HCT116 (cell line): ENCODE results near the gene MED15.

ENCODE experiments used
- EZH2 ChIP-seq: fragments of 200-600 bp; sonication (generic); IDR thresholded peaks from 2 replicates; pipeline ENCODE4 v1.6.1; 2017; ENCODE audit warnings: antibody characterized with exemption, mixed run types
- POLR2A ChIP-seq: IDR thresholded peaks from 2 replicates; pipeline ENCODE4 v1.7.0; 2011; ENCODE audit warnings: borderline replicate concordance; ENCODE audit not compliant: insufficient read depth, insufficient read length; ENCODE audit errors: extremely low read depth

DNA sequence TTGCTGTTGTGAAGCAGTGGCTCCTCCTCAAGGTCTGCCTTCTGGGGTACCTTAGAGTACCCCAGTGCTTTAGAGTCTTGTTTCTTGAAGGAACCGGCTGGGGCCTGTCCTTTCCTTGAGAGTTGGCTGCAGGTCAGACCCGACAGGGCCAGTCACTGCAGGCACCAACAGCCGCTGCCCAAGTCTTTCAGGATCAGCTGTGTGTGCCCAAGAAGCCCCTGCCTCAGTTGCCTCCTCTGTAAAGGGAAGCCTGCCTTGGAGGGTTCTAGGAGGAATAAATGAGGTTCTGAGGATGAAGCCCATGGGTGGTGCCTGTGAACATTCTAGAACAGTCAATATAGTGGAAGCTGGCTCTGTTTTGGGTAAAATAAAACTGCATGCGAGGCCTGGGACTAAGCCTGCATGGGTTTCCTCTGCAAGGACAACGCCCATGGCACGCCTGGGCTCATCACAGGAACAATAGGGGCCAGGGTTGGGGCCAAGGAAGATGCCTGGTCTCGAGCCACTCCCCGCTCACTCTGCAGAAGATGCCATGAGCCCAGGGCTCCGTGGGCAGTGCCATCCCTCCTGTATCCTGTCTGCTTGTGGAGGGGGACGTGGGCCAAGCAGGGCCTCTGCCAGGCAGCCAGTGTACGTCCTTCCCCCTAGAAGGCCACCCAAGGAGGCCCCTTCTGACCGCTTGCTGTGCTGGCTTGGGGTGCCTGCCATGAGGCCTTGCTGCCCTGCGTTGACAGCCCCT lies 81.6 kb downstream of the MED15 start:
- no peak for TF ChIP-seq EZH2
- TF ChIP-seq POLR2A, result no peak
